Nephron (organoid): ENCODE measurements around the gene SCAND1.
"Not testable (repeated sequence)": the region's sequence is repeated elsewhere in the genome, so short reads cannot be mapped to it uniquely, and the experiment has no call there.

Source experiments
- H3K27ac Mint-ChIP-seq, 3 experiments: 2 replicates each; pipeline ENCODE4 v1.8.0; 2020; ENCODE audit warnings: mixed read lengths in 3 of 3, mild to moderate bottlenecking in 2 of 3, moderate library complexity in 1 of 3
- H3K27me3 Mint-ChIP-seq: 2 replicates; pipeline ENCODE4 v1.8.0; 2021; ENCODE audit warnings: low read depth, mild to moderate bottlenecking, moderate library complexity, mixed read lengths
- H3K36me3 Mint-ChIP-seq: 2 replicates; pipeline ENCODE4 v1.8.0; 2020; ENCODE audit warnings: low read depth, mixed read lengths
- H3K4me1 Mint-ChIP-seq: 2 replicates; pipeline ENCODE4 v1.8.0; 2020; ENCODE audit warnings: mixed read lengths
- H3K4me3 Mint-ChIP-seq, 3 experiments: 2 replicates each; pipeline ENCODE4 v1.8.0; 2020; ENCODE audit warnings: mild to moderate bottlenecking in 3 of 3, mixed read lengths in 3 of 3, moderate library complexity in 2 of 3
- H3K9me3 Mint-ChIP-seq: 2 replicates; pipeline ENCODE4 v1.8.0; 2020; ENCODE audit warnings: mixed read lengths
- CTCF ChIP-seq, 3 experiments: fragments of 200-600 bp; sonication (generic); IDR thresholded peaks; one replicate each; pipeline ENCODE4 v1.5.0; 2021; ENCODE audit warnings: antibody characterized with exemption in 3 of 3; ENCODE audit not compliant: unreplicated experiment in 3 of 3

Gene SCAND1

DNA sequence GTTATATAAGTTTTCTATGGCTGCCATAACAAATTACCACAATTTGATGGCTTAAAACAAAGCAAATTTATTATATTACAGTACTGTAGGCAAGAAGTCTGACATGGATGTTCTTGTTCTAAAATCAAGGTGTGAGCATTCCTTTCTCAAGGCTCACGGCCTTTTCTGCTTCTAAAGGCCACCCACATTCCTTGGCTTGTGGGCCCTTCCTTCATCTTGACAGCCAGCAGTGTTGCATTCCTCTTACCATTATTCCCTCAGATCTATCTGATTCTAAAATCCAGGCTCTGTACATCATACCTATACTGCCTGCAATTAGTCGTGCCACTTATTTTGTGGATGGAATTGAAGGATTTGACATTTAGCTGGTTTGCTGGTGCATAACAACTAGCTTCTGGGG is 17.7 kb upstream of the SCAND1 start:
- Mint-ChIP-seq H3K4me3 (no peak overlapping the region), H3K4me1 (peaks cover 7% of the 10 kb centered on the region), H3K36me3 (no peaks in the 10 kb centered on the region), H3K27me3 (peaks cover 3% of the 10 kb centered on the region), H3K27ac (no peak overlapping the region), H3K9me3 (no peaks in the 10 kb centered on the region)
- TF ChIP-seq CTCF (IDR thresholded peaks at IDR 0.05; ENCODE audit: unreplicated experiment in 3 of 3) = no peak

- no peak overlapping the region for H3K4me3 Mint-ChIP-seq
These were observed 14.6 kb upstream of the SCAND1 start for GRCh38 chr20:35968930-35969329.

DNA sequence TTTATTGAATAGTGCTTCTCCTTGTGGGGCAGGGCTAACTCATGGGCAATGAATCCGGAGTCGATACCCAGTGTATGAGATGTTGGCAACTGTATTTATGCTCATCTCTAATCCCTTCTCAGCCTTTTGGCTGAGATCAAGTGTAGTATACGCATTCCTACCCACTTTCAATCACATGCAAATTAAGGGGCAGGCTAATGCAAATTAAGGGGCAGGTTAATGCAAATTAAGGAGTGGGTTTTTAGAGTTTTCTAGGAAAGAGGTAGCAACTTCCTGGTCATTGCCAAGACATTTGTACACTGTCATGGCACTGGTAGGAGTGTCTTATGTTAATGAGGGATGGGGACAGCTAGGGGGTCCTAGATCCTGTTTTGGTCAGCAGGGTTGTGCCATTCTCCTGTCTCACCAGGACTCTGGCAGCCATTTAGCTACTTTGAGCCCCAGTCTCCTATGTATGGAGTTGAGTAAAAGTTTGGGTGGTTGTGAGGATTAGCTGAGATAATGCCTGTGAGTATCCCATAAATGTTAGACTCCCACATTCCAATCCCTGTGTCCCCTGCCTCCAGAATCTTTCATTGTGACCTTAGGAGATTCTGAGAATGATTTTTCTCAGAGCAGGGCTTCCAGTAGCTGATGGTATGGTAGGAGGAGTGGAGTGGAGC is 13.8 kb upstream of the SCAND1 start, which contains the start of gene CNBD2:
TSS of gene CNBD2 (plus strand) at position 612 of the 662 bp plus-strand sequence. CDS start 173 bp downstream, outside the sequence.
- Mint-ChIP-seq H3K9me3 (no peaks in the 10 kb centered on the region), H3K4me1 (no peaks in the 10 kb centered on the region), H3K27ac (no peak within 1 kb of the TSS), H3K27me3 (peaks cover 3% of the 10 kb centered on the region), H3K36me3 (no peaks in the 10 kb centered on the region), H3K4me3 (no peak within 1 kb of the TSS)
- no peak for TF ChIP-seq CTCF (IDR thresholded peaks at IDR 0.05; ENCODE audit: unreplicated experiment in 3 of 3)

More at GRCh38 chr20:35968930-35969329, 14.6 kb upstream of the SCAND1 start:
- Mint-ChIP-seq H3K27ac (no peak overlapping the region), H3K4me1 (no peaks in the 10 kb centered on the region), H3K27me3 (peaks cover 3% of the 10 kb centered on the region), H3K36me3 (no peaks in the 10 kb centered on the region), H3K9me3 (no peaks in the 10 kb centered on the region)
- no peak for TF ChIP-seq CTCF (IDR thresholded peaks at IDR 0.05; ENCODE audit: unreplicated experiment in 3 of 3)

DNA sequence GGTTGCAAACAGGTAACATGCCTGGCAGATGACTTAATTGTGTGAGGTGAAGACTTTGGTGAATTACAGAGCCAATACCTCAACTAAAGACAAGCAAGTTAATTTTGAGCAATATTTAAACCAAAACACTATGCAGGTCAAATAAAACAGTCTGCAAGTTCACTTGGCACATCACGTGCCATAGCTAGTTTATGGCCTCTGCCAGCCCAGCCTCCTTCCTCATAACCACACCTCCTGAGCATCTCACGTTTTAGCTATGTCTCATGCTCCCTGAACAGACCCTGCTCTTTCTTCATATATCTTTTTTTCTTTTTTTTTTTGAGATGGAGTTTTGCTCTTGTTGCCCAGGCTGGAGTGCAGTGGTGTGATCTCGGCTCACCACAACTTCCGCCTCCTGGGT is 9.6 kb upstream of the SCAND1 start:
- no peak for TF ChIP-seq CTCF (IDR thresholded peaks at IDR 0.05; ENCODE audit: unreplicated experiment in 3 of 3)
- H3K4me3 Mint-ChIP-seq = no peak overlapping the region
- peaks cover 3% of the 10 kb centered on the region for H3K27me3 Mint-ChIP-seq
- H3K9me3 Mint-ChIP-seq = no peaks in the 10 kb centered on the region
- no peaks in the 10 kb centered on the region for H3K4me1 Mint-ChIP-seq
- H3K36me3 Mint-ChIP-seq = peaks cover 3% of the 10 kb centered on the region
- H3K27ac Mint-ChIP-seq = no peak overlapping the region

DNA sequence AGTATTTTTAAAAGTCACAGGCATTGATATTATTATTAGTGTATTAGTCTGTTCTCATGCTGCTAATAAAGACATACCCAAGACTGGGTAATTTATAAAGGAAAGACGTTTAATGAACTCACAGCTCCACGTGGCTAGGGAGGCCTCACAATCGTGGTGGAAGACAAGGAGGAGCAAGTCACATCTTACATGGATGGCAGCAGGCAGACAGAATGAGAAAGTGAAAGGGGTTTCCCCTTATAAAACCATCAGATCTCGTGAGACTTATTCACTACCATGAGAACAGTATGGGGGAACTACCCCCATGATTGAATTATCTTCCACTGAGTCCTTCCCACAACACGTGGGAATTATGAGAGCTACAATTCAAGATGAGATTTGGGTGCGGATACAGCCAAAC is 5.0 kb upstream of the SCAND1 start:
- not testable (repeated sequence) for H3K9me3 Mint-ChIP-seq, H3K4me3 Mint-ChIP-seq, H3K27me3 Mint-ChIP-seq, H3K27ac Mint-ChIP-seq, H3K4me1 Mint-ChIP-seq
- H3K36me3 Mint-ChIP-seq = peaks cover 10% of the 10 kb centered on the region

GRCh38 chr20:35956616-35957015 is 2.3 kb upstream of the SCAND1 start:
- H3K4me1 Mint-ChIP-seq = peaks cover 12% of the 10 kb centered on the region
- peak overlapping the region; percentile 41 to 70 (median 48) for H3K4me3 Mint-ChIP-seq
- no peaks in the 10 kb centered on the region for H3K9me3 Mint-ChIP-seq
- H3K27me3 Mint-ChIP-seq = no peaks in the 10 kb centered on the region
- H3K36me3 Mint-ChIP-seq = peaks cover 14% of the 10 kb centered on the region
- peak overlapping the region in 1 of 3 experiments; percentile 40 for H3K27ac Mint-ChIP-seq
- TF ChIP-seq CTCF (IDR thresholded peaks at IDR 0.05; ENCODE audit: unreplicated experiment in 3 of 3) = no peak
